Mammary epithelial cell (primary cell): ENCODE measurements around the gene IL18R1.

Experiments
- EZH2 ChIP-seq: IDR thresholded peaks from 2 replicates; pipeline ENCODE4 v1.6.1; 2012; ENCODE audit warnings: low read length, inconsistent platforms, borderline replicate concordance
- TF ChIP-seq, protein P1 (sequence below), 2 donors: IDR thresholded peaks in 1 of 2; conservative IDR thresholded peaks in 1 of 2; 2 replicates each; pipeline ENCODE4 v1.5.1; 2011 to 2012; ENCODE audit warnings: inconsistent platforms in 2 of 2, low read length in 2 of 2, mild to moderate bottlenecking in 2 of 2, control low read depth in 1 of 2, low read depth in 1 of 2; ENCODE audit not compliant: insufficient read depth in 1 of 2; ENCODE audit errors: extremely low read depth in 1 of 2

DNA sequence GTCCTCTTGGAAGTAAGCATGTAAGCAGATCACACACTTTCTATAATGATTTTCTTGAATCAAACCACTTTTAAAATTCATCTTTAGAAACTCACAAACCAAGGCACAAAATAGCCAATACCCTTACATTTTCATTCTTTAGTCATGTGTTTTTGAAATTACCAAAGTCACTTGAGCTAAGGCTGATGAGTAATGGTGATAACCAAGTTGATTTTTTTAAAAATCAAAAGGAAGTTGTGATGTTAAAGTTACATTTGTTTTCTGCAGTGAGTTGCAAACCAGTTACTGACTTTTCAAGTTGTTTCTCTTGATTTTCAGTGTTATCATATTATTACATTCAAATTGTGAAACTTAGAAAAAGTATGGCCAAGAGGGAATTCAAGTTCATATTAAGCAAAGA, 45.9 kb downstream of the IL18R1 start:
- TF ChIP-seq, protein P1, sequence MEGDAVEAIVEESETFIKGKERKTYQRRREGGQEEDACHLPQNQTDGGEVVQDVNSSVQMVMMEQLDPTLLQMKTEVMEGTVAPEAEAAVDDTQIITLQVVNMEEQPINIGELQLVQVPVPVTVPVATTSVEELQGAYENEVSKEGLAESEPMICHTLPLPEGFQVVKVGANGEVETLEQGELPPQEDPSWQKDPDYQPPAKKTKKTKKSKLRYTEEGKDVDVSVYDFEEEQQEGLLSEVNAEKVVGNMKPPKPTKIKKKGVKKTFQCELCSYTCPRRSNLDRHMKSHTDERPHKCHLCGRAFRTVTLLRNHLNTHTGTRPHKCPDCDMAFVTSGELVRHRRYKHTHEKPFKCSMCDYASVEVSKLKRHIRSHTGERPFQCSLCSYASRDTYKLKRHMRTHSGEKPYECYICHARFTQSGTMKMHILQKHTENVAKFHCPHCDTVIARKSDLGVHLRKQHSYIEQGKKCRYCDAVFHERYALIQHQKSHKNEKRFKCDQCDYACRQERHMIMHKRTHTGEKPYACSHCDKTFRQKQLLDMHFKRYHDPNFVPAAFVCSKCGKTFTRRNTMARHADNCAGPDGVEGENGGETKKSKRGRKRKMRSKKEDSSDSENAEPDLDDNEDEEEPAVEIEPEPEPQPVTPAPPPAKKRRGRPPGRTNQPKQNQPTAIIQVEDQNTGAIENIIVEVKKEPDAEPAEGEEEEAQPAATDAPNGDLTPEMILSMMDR (conservative IDR thresholded peaks at IDR 0.05 in 1 of 2, IDR thresholded peaks at IDR 0.05 in 1 of 2; ENCODE audit: extremely low read depth in 1 of 2, insufficient read depth in 1 of 2, low read depth in 1 of 2, low read length in 2 of 2): no peak
- no peak for TF ChIP-seq EZH2
